Suprapubic skin (tissue), 3 donors: ENCODE data around the gene BARX1.

Experiments
- EP300 ChIP-seq: sonication (generic); formaldehyde crosslinking; IDR thresholded peaks from one replicate; pipeline ENCODE4 v1.6.1; 2017; ENCODE audit warnings: antibody characterized with exemption
- POLR2A ChIP-seq, 2 donors: fragments of 450-650 bp; IDR thresholded peaks; one replicate each; pipeline ENCODE4 v1.6.1; 2017; ENCODE audit warnings: antibody characterized with exemption in 2 of 2, mild to moderate bottlenecking in 2 of 2, moderate library complexity in 2 of 2
- TF ChIP-seq, protein P1 (sequence below), 2 donors: fragments of 200-600 bp in 1 of 2; fragments of 450-650 bp in 1 of 2; sonication (generic) in 1 of 2; IDR thresholded peaks; one replicate each; pipeline ENCODE4 v1.5.1; 2016 to 2019; ENCODE audit warnings: antibody characterized with exemption in 2 of 2, mild to moderate bottlenecking in 1 of 2, moderate library complexity in 1 of 2

DNA sequence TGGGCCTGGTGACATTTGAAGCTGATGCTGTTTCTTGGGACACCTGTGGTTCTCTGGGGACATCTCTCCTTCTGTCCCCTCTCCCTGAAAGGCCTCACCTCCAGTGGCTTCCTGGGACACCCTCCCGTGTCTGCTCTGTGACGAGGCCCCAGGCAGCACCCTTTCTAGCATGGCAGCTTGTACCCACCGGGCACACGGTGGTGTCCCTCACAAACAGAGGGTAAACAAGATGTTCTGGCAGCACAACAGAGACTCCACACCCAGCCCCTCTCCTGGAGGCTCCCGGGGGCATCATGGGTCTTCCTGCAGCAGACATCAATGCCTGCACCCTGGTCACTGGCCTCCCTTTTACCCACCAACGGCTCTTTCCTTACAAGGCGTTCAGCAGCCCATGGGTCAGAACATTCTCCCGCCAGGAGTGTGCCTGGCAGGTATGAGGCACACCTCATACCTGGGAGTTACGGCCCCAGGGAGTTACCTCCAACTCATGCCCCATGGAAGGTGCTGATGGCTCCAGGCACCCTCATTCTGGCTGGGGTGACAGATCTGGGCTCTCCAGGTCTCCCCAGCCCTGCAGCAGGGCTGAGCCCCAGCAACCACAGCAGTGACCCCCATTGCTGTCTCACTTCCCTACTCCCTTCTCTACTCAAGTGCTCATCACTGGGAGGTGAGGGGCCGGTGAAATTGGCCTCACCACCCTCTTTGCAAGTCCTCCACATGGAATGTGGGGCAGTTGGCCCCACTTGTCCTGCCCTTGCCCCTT is 51.1 kb downstream of the BARX1 start:
- TF ChIP-seq POLR2A (IDR thresholded peaks at IDR 0.05) (no peak), EP300 (no peak)
- TF ChIP-seq, protein P1, sequence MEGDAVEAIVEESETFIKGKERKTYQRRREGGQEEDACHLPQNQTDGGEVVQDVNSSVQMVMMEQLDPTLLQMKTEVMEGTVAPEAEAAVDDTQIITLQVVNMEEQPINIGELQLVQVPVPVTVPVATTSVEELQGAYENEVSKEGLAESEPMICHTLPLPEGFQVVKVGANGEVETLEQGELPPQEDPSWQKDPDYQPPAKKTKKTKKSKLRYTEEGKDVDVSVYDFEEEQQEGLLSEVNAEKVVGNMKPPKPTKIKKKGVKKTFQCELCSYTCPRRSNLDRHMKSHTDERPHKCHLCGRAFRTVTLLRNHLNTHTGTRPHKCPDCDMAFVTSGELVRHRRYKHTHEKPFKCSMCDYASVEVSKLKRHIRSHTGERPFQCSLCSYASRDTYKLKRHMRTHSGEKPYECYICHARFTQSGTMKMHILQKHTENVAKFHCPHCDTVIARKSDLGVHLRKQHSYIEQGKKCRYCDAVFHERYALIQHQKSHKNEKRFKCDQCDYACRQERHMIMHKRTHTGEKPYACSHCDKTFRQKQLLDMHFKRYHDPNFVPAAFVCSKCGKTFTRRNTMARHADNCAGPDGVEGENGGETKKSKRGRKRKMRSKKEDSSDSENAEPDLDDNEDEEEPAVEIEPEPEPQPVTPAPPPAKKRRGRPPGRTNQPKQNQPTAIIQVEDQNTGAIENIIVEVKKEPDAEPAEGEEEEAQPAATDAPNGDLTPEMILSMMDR (IDR thresholded peaks at IDR 0.05) = no peak
